HG02678 (cell line): ENCODE data around the gene PLAAT1.

Experiments used
- ATAC-seq: cut with Tn5 transposase; IDR thresholded peaks from one replicate; pipeline ENCODE4 v1.9.1; 2021; ENCODE audit warnings: mild to moderate bottlenecking, moderate library complexity; ENCODE audit not compliant: unreplicated experiment

Gene PLAAT1

DNA sequence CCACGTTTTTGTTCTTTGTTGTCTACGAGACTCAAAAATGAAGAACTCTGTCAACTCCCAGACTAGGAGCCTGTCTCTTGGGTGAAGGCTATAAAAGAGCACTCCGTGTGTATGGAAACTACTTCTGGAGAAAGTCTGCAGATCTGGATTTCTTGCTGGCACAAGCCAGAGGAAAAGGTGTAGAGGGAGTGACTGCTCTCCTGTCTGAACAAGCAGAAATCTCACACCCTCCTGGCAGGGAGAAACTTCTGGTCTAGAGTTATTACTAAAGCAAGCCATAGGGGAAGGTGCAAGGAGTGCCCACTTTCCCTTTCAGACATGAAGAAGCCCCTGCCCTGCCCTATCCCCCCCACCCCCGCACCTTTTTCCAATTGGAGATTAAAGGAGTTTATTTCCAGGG lies 9.5 kb downstream of the PLAAT1 start:
- ATAC-seq, result no peak

DNA sequence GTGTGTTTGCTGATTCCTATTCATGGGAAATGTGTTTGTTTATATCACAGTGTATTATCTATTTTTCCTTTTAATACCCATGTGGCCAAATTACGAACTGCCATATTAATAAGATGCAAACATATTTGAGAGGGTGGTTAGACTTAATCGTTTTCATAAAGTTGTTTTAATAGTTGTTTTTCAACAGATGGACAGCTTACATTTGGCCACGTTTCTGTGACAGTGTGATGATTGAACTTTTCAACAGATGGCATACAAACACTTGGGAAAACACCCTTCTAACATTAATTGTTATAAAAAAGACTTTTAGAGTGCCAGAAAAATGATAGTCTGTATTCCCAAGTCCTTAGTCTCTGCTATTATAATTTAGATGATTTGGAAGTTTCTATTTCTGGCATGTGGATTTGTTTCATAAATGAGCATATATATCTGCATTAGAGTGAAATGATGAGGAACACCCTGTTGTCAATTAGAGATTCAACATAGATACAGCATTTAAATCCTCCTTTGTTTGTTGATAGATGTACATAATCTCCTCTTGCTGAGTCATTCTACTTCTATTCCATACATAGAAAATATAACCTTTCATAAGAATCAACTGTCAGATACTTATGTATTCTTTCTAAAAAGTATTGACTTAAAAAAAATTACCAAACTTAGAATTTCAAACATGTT lies 13.1 kb downstream of the PLAAT1 start:
- ATAC-seq, result no peak

DNA sequence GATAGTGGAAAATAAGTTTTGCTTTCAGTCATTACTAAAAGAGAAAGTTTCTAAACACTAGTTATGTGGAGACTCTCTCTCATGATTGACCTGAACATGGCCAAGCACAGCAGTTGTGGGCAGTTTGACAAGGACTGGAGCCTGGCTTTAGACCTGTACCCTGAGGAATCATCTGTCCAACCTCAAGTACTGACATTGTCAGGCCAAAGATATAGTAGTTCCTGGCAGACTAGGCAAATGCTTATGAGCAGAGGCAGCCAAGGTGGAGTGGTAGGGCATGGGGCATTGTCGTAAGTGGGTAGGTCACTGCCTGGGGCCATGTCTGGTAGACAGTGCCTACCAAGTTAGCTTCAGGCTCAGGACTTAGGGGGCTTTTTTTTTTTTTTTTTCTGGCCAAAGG lies 20.9 kb downstream of the PLAAT1 start:
- no peak for ATAC-seq

DNA sequence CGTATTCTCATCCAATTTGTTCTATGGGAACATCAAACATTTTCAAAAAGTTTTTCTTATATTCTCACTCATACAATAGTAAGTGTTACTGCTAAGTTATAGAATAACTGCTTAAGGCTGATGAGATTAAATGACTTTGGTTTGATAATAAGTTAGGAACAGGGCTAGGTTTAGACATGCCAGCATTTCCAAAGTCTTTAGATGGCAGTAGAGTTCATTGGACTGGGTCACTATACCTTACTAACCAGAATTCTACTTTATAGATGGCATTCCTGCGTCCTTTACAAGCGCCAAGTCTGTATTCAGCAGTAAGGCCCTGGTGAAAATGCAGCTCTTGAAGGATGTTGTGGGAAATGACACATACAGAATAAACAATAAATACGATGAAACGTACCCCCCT lies 21.7 kb downstream of the PLAAT1 start:
- no peak for ATAC-seq

DNA sequence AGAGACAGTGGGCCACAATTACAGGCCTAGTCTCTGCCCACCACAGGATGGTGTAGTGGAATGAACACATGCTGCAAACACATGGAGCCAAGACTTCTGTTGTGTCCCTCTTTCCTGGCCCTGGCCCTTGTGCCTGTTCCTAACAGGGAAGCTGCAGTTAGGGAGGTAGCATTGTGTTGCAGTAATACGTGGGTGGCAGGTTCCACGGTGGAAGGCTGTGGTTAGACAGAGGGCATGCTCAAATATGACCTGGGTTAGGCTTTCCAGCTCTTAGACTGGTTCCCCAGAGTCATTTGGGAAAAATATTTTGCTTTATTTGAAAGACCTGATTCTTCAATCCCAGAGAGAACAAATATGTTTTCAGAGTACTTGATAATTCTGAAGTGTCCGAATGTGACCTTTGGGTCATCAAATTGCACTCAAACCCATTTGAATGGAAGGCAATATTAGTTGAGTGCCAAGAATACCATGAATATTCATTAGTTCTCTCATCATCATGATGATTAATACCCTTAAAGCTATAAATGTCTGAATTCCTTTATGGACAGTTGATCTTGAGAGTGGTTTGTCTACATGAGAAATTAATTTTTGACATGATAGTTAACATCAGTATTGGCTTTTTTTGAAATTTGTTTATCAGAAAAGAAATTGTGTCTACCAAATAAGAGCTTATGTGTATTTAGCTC lies 28.5 kb downstream of the PLAAT1 start:
- ATAC-seq, result no peak

DNA sequence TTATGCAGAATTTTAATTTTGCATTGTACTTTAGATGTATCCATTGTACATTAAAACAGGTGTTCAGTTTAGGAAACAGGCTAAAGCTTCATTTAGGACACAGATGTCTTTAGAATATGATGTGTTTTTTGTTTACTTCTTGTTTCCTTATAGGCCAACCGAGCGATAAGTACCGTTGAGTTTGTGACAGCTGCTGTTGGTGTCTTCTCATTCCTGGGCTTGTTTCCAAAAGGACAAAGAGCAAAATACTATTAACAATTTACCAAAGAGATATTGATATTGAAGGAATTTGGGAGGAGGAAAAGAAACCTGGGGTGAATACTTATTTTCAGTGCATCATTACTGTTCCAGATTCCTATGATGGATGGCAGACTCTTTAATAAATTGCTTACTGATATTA lies 29.4 kb downstream of the PLAAT1 start:
- ATAC-seq, result no peak

DNA sequence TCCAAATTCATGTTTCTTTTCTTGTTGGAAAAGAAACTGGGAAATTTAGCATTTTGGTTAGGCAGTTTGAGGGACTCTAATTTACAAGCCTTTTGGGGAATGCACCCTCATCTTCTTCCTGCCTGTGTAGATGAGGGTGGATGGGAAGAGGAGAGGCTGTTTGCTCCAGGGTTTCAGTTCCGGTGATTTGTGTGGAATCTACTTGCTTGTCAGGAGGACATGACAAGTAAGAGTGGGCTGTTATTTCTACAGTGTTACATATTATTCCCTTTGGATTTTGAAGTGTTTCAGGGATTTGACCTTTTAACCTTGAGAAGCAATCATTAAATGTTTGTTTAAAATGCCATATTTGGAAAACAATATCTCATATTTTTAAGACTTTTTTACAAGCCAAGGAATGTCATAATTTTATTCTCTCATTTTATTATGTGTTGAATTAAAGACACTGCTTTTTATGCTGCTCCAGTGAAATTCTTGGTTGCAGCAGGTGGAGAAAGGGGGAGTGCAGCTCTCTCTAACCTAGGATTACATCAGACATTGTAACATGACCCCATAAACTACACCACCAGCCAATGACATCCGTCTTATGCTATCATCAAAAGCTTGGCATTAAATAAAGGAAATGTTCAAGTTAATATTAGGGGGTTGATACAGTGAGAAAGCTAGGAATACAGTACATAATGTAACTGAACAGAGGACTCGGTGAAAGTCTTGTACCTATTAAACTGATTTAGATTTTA lies 30.2 kb downstream of the PLAAT1 start:
- ATAC-seq, result no peak

DNA sequence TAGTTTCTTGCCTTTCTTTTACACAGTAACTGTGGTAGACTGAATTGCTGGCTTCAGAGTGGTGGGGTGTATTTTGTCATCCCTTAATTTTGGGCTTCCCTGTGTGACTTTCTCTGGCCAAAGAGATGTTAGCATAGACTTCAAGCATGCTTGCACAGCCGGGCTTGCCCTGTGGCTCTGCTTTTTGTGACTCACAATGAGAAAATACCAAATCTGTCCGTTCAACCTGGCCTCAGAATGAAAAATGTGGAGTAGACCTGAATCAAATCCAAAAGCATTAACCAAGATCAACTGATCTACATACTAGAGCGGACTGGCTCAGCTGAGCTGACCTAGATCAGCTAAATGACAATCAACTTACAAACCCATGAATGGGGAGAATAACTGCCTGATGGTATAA lies 51.4 kb downstream of the PLAAT1 start:
- ATAC-seq, result no peak

DNA sequence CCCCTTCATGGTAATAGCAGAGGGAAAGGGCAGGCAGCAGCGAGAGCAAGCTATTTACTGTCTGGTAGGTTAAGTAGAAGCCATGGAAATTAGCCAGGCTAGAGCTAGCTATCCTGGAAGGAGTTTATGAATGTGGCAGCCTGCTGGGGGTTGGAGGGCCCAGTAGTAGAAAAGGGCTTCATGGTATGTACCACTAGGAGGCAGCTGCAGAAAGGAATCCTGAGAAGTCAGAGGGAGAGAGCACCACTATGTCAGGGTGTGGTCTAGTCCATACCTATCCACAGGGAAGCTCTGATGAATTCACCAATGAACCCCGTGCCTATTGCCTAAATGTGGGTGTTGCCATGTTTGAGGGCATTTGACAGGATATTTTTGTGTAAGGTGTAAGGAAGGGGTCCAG lies 55.0 kb downstream of the PLAAT1 start:
- ATAC-seq, result no peak

DNA sequence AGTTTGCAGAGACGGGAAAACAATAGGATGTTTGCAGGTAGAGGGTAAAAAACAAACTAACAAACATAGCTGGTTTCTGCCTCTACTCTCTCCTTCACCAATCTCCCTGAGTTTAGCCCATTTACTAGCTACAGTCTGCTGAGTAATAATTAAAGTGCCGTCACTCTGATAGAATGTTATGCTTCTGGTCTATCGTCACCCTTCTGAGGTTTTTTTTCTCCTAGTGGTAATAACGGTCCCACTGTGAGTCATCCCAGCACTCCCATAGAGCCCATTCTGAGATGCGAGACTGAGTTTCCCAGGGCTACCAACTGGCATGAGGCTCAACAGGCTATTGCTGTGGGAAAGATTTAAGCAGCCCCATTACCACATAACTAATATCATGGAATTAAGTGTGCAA lies 56.4 kb downstream of the PLAAT1 start:
- no peak for ATAC-seq

DNA sequence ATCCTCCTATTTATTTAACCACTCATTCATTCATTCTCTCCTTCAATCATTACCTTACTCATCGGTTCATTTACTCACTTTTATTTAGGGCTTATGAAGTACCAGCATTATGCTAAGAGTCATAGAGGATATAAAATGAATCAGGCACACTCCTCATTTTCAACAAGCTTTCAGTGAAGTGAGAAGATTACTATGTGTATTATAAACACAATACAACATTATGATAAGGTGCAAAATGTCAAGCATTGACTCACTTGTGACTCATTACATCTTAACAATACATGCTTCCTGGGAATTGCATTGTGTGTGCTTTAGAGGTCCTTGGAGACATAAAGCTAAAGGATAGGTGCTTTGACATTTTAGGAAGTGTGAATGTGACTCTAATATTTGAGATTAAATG lies 60.4 kb downstream of the PLAAT1 start:
- ATAC-seq, result no peak

DNA sequence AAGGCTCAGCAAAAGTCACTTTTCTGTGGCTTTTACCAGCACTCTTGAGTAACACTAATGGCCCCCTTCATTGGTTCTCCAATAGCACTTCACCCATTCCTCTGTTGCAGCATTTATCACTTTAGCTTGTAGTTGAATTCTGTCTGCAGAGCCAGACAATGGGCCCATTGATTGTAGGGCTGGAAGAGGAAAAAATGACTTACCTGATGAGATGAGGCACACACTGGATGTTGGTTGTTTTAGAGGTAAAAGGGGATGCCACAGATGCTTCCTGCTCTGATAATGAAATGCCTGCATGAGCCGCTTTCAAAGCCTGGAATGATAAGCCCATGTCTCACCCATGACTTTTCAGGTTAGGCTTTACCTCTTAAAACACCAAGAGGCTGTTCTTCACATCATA lies 64.3 kb downstream of the PLAAT1 start:
- no peak for ATAC-seq

DNA sequence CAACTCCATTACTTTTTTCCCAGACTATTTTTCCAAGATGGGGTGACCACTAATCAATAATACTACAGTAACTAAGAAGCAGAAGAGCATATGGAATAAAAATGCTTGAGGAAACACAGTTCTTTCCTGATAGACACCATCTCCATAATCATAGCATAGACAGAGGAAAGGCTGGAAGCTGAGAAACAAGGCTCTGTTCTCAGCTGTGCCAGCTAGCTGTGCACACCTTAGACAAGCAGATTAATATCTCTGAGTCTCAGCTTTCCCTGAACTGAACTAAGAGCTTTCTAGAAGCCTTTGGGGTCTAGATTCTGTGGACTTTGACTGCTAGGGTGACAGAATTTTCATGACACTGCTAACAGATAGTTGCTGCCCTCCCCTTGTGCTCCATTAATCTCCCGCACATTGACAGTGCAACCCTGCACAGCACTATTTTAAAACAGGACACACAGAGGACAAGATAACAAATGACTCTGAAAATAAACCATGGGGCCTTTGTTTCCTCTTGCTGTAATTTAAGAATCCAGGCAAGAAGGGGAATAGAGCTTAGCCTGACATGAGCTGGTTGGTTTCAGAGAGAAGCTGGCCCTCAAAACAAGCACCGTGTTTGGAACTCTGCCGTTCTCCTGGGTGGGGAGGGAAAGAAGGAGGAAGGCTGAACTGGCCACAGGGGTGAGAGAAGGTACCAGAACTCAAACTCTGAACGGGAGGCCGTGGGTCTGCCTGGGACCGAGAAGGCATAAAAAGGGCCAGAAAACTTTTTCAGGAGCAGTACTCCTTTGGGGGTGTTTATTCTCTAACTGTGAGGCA lies 70.1 kb downstream of the PLAAT1 start:
- ATAC-seq, result no peak

DNA sequence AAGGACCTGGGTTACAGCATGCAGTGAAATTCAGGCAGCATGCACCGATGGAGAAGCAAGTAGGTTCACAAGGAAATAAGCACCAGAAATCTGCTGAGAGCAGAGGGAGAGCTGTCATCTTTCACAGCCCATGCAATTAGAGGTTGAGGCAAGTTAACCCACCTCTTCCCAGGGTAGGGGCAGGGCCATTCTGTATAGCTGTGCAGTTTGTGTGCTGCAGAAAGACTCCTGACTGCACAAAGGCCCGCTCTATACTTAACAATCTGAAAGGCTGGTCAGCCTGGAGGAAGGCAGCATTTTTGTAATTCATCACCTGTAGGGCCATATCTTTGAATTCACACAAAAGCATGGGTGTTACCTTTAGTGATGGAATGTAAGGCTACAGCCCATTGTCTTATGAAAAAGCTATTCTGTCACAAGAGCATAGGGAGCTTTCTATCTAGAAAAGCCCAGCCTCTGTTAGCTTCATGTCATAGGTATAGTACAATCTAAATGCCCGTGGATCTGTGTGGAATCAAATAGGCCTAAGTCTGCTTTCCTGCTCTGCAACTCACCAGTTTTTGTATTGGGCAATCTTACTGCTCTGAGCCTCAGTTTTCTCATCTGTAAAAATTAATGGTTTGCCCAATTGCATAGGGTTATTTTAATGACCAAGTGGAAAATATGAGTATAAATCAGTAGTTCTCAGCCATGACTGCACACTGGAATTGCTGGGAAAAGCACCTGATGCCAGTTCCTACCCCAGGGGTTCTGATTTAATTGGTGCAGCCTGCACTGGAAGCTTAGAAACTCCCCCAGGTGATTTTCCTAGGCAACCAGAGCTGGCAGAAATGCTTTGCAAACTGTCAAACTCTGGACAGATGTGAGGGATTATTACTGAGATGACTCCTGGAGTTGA lies 72.3 kb downstream of the PLAAT1 start:
- no peak for ATAC-seq

DNA sequence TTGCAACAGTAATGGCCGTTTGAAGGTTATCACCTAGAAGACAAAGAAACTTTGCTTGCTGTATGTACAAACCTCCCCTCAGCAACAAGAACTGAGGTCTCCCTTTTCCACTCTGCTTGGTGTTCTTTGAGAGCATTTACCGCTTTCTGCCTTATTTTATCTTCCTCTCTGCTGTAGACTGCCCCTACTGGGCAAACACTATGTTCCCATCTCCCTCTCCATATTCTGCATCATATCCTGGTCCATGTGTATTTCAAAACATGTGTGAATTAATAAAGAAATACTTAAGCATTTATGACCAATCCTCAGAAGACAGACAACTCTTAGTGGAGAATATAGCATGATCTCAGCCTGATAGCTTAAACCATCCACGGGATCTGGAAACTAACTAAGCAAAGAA lies 73.1 kb downstream of the PLAAT1 start:
- ATAC-seq, result no peak

DNA sequence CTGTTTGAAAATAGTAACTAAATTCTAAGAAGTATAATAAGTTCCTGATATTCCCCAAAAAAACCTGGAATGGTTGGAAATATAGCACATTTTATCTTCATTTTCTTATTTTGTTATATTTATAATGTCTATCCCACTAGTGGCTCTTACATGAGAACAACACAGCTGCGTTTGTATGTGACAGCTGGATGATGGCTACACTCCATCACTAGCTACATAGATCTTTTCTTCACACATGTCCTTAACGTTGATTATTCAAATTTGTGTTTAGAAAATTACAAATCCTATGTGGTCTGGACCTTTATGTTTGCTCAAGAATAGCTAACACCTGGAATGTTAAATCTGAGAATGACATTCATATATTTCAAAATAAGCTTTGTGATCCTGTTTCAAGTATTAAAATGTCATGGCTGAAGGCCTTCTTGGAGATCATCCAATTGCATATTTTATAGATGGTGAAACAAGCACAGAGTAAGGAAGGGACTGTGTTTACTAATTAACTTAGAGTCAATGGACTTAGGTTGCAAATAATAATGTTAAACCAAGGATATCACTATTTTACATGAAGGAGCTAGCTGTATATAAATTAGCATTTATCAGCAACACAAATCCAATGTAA lies 76.8 kb downstream of the PLAAT1 start:
- ATAC-seq, result no peak
